ENCODE measurements around the gene MAL. TPM values are rescaled to one million over a fixed set of nuclear protein-coding genes. Genes with fewer than 3 reads are reported as not detected.

MAL gene
- total RNA-seq, 2 donors from 2014 or later = 1.2 to 2.2 TPM

DNA sequence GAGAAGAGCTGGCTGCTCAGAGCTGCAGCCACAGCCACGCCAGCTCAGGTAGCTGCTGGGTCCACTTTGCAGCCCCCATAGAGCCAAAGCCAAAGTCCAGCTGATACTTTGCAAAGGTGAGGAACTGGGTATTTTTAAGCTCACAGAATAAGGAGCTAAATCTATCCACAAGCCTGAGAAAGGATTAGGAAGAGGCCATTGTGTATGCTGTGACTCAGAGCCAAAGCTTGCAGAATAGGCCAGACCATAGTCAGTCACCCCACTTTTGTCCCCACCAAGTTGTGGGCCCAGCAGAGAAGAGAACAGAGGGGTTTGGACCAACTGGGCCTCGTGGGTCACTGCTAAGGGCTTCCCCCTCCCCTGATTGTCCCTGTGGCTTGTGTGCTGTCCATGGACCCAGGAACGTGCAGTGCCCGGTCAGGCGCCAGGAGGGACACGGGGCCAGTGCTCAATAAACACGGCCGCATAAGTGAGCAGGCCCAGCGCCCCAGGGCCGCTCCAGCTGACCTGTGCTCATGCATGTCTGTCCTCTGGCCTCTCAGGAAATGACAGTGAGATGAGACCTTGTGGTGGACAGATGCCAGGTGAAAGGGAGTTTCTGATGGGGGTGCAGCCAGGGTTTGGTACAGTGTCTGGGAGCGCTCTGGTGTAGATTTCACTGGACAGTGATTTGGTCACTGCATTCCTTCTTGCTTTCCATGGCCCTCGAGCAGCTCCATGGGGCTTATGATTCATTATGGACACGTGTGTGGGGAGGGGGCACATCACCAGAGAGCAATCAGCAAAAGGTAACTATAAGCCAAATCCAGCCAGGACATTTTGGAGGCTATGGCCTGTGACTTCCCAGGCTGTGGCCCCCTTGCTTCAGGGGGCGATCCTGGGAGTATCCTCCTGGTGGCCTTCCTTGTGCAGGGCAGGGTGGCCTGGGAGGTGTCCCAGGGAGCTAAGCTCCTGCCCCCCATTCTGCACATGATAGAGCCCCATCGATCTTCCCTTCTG, 31.3 kb downstream of the MAL start:
- ATAC-seq (no peak), DNase-seq (ENCODE audit: low spot score) (peak; percentile 20)
- no peaks in the 10 kb centered on the region for H3K4me1 Mint-ChIP-seq (ENCODE audit: low read depth in 2 of 2)
- H3K36me3 Mint-ChIP-seq = no peaks in the 10 kb centered on the region
- H3K27ac Mint-ChIP-seq = no peak overlapping the region
- H3K4me3 Mint-ChIP-seq = no peak overlapping the region
- no peaks in the 10 kb centered on the region for H3K9me3 Mint-ChIP-seq
- H3K27me3 Mint-ChIP-seq = peaks cover 6 to 7% of the 10 kb centered on the region in 2 donors

DNA sequence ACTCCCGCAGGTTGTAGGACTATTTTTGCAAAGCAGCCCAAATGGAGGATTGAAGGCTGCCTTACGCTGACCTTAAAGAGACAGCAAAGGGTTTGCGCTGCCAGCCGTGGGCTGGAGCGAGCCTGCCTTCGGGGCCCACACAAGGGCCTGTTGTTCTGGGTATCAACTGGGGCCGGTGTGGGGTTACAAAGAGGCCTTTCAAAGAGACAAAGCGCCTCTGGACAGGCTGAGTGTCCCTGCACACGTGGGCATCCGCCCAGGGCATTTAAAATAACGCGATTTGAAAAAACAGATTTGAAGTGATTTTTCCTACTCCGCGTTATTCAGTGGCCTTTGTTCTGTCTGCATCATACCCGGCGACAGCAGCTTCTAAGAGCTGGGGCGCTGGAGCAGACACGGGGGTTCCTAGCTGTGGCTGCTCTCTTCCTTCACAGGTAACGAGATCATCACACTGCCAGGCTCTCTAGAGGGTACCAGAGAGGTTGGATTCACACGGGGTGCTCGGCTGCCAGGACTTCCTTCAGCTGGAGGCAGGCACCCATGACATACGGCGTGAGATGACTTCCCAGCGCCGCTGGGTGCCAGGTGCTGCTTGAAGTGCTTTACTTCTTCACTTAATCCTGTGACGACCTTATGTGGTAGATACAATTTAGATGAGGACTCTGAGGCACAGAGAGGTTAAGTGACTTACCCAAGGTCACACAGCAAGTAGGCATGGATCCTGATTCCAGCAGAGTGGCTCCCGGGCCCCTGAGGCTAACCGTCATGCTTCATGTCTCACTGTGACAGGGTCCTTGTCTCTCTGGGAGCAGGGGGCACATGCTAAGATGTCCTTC, 32.2 kb downstream of the MAL start:
- no peak for ATAC-seq
- H3K27ac Mint-ChIP-seq = no peak overlapping the region

DNA sequence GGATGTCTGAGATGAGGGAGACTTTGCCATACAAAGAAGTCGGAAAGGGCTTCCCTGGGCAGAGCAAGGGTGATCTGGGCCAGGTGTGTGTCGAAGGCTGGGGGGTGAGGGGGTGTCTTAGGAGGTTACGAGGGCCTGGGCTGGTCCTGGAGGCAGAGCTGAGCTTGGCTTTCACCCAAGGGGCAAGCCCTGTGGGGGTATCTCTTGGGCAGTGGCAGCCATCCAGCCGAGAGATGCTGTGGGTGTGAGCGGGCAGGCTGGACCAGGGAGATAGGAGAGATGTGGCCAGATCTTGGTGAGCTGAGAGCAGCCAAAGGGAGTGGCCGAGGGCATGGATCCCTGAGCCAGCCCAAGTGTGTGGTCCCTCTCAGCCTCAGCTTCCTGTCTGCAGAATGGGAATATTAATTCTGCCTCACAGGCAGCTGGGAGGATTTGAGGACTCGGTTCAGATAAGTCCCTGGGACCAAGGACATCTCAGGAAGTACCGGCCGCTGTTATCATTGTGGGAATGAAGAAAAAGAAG, 33.0 kb downstream of the MAL start:
- ATAC-seq (no peak), DNase-seq (ENCODE audit: low spot score) (peak; percentile 10)
- Mint-ChIP-seq H3K27me3 (peaks cover 11 to 14% of the 10 kb centered on the region in 2 donors), H3K4me3 (no peak overlapping the region), H3K4me1 (ENCODE audit: low read depth in 2 of 2) (peaks cover 5 to 8% of the 10 kb centered on the region in 2 donors), H3K27ac (no peak overlapping the region), H3K9me3 (no peaks in the 10 kb centered on the region), H3K36me3 (no peaks in the 10 kb centered on the region)

More for the DNA sequence above, 32.2 kb downstream of the MAL start:
- Mint-ChIP-seq H3K27me3 (peaks cover 12 to 13% of the 10 kb centered on the region in 2 donors), H3K9me3 (no peaks in the 10 kb centered on the region), H3K4me3 (no peak overlapping the region), H3K36me3 (no peaks in the 10 kb centered on the region), H3K4me1 (ENCODE audit: low read depth in 2 of 2) (peaks cover 4 to 5% of the 10 kb centered on the region in 2 donors)
- peak; percentile 37 for DNase-seq (ENCODE audit: low spot score)

DNA sequence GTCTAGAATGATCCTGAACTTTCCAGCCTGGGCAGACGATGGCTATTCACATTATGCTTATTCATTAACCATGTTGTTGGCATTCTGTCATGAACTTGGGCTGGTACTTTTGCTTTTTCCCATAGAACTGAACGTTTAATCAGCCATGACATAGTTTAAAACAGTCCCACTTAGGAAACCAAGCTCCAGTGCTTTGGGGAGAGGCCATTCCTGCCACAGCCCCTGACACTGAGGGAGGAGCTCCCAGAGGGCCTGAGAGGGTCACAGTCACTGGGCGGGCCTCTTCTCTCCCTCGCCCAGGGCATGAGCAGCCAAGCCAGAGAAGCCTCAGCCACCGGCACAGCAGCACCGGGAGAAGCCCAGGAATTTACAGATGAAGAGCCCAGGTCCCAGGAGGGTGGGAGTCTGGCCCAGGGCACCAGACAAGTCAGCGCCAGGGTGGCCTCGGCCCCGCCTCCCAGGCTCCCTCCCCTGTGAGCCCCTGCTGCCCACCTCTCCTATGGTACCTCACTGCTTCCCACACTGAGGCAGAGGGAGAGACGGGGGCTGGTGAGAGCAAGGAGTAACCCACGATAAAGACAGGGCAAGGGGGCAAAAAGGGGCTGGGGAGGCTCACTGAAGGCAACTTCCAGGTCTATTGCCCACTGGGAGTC, 33.6 kb downstream of the MAL start:
- ATAC-seq (no peak), DNase-seq (ENCODE audit: low spot score) (no peak)
- H3K4me3 Mint-ChIP-seq = no peak overlapping the region
- H3K4me1 Mint-ChIP-seq (ENCODE audit: low read depth in 2 of 2) = peaks cover 5 to 8% of the 10 kb centered on the region in 2 donors
- H3K27me3 Mint-ChIP-seq = peaks cover 11 to 12% of the 10 kb centered on the region in 2 donors
- H3K36me3 Mint-ChIP-seq = no peaks in the 10 kb centered on the region
- H3K27ac Mint-ChIP-seq = no peak overlapping the region
- H3K9me3 Mint-ChIP-seq = no peaks in the 10 kb centered on the region

DNA sequence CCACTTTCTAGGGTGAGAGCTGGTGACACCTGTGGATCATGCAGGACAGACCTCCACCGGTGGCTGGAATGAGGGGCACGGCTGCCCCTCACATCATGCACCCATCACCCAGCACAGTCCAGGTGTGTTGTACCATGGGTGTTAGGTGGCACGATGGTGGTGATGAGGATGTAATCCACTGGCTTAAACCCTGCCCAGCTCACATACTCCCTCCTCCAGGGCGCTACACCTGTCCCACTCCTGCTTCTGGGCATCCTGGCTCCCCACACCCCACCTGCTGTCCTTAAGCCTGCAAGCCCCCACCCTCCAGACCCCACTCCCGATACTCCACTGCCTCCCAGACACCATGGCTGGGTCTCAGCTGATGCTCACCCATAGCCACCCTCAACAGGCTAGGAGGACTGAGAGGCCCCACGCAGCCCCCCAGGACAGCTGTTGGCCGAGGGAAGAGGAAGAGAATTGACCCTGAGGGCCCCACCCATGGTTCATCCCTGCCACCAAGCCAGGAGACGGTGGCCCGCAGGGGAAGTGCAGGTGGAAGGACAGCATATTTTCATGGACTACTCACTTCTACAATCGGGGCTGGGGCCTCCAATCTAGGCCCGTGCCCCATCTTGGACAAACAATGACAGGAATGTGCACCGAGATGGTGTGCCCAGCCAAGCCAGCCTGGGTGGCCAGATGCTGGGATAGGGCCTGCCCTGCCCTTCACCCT, 34.3 kb downstream of the MAL start:
- H3K9me3 Mint-ChIP-seq = no peaks in the 10 kb centered on the region
- ATAC-seq = no peak
- DNase-seq (ENCODE audit: low spot score) = peak; percentile 35
- H3K27ac Mint-ChIP-seq = no peak overlapping the region
- H3K4me3 Mint-ChIP-seq = no peak overlapping the region
- H3K36me3 Mint-ChIP-seq = no peaks in the 10 kb centered on the region
- H3K27me3 Mint-ChIP-seq = peaks cover 11 to 12% of the 10 kb centered on the region in 2 donors
- peaks cover 5 to 8% of the 10 kb centered on the region in 2 donors for H3K4me1 Mint-ChIP-seq (ENCODE audit: low read depth in 2 of 2)

DNA sequence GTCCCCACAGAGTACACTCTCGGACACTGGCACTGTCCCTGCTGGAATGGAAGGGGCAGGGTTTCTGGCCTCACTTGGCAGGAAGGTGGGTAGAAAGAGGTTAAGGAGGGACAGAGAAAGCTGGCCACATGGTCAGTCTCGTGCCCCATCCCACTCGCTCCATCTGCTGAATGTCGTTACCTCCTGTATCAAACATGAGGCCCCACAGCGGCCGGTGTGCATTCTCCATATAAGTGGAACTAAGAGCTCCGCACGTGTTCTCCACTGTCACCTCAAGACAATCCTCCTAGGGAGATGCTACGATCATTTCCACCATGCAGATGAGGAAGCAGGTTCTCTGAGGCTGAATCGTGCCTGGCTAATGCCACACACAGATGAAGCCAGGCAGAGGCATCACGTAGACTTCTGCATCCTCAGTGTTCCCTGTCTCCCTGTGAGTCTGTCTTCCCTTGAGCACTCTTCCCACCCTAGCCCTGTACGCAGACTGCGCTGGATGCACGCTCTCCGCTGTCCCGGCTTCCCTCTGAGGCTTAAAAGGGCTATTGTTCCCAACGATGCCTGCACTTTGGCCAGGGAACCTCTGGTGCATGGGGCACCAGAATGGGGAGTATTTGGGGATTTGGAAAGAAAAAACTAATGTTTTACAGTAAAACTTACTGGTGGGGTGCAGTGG, 35.1 kb downstream of the MAL start:
- ATAC-seq = no peak
- Mint-ChIP-seq H3K9me3 (no peaks in the 10 kb centered on the region), H3K27me3 (peaks cover 9 to 11% of the 10 kb centered on the region in 2 donors), H3K36me3 (no peaks in the 10 kb centered on the region), H3K27ac (no peak overlapping the region), H3K4me1 (ENCODE audit: low read depth in 2 of 2) (peaks cover 5 to 8% of the 10 kb centered on the region in 2 donors), H3K4me3 (no peak overlapping the region)
- peak; percentile 38 for DNase-seq (ENCODE audit: low spot score)

DNA sequence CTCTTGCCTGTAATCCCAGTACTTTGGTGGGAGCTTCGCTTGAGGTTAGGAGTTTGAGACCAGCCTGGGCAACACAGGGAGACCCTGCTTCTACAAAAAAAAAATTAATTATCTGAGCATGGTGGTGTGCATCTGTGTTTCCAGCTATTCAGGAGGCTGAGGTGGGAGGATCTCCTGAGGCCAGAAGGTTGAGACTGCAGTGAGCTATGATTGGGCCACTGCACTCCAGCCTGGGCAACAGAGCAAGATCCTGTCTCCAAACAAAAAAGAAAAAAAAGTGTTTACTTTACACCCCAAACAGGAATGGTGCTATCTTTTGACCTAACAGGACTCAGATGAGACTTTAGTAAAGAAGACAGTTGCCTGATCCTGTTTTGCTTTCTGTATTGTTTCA, 35.6 kb downstream of the MAL start:
- Mint-ChIP-seq H3K9me3 (no peaks in the 10 kb centered on the region), H3K4me3 (no peak overlapping the region), H3K36me3 (no peaks in the 10 kb centered on the region), H3K27me3 (peaks cover 9 to 11% of the 10 kb centered on the region in 2 donors), H3K4me1 (ENCODE audit: low read depth in 2 of 2) (peaks cover 5 to 8% of the 10 kb centered on the region in 2 donors), H3K27ac (no peak overlapping the region)
- DNase-seq (ENCODE audit: low spot score) (peak; percentile 12), ATAC-seq (no peak)

DNA sequence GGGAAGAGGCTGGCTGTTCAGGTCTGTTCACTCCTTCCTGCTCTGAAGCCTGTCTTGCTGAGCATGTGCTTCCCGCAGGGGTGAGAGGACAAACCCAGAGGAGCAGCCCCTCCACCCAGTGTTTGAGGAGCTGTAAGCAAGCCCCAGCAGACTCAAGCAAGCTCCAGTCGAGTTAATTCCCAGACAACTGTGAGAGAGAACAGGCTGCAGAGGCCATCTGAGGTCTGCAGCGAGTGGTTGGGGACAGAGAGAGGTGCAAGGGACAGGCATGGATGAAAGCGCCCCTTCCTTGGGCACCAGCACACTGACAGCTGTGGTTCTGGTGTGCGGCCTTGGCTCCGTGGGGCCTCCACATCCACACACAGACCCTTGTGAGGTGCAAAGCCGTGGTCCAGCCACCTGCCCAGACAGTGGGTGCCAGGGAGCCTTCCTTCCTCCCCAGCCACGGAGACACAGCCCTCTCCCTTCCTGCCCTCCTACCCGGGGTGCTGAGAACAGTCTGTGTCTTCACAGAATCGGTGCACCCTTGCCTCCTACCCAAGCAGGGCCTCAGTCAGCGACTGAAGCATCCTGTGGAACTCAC, 36.2 kb downstream of the MAL start:
- Mint-ChIP-seq H3K27me3 (peaks cover 9 to 11% of the 10 kb centered on the region in 2 donors), H3K4me1 (ENCODE audit: low read depth in 2 of 2) (peaks cover 5 to 8% of the 10 kb centered on the region in 2 donors), H3K27ac (no peak overlapping the region), H3K9me3 (no peaks in the 10 kb centered on the region), H3K36me3 (no peaks in the 10 kb centered on the region), H3K4me3 (no peak overlapping the region)
- DNase-seq (ENCODE audit: low spot score) (peak; percentile 22), ATAC-seq (peak; percentile 2 to 31)

DNA sequence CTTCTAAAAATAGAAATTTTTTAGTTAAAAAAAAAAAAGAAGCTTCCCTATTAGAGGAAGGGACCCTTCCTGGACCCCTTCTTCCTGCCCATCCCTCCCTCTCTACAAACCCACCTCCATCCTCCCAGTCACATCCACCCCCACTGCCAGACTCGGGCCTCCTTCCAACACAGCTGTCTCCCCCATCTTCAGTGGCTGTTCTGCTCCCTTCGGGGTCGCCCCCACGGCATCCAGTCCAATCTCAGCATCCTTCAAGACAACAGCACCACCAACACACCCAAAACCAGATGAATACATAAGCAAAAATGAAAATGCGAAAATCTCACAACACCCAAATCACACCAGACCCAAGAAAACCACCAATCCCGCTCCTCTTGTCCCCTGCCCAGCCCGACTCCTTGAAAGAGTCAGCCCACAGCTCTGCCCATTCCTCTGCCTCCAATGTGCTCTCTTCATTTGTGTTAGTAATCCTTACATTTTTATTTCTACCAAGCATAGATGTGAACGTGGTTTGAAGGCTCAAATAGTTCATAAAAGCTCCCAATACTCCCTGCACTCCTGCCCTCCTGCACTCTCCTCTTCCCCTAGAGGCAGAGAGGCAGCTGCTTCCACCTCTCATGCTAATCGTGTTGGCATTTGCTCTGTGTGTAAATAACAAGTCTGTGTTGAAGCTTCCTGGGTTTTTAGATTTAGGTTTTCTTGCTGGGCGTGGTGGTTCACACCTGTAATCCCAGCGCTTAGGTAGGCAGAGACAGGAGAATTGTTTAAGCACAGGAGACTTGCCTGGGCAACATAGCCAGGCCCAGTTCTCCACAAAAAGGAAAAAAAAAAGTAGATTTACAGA, 37.0 kb downstream of the MAL start:
- H3K27ac Mint-ChIP-seq = no peak overlapping the region
- H3K9me3 Mint-ChIP-seq = no peaks in the 10 kb centered on the region
- H3K36me3 Mint-ChIP-seq = no peaks in the 10 kb centered on the region
- peaks cover 9 to 11% of the 10 kb centered on the region in 2 donors for H3K27me3 Mint-ChIP-seq
- H3K4me1 Mint-ChIP-seq (ENCODE audit: low read depth in 2 of 2) = peaks cover 5 to 8% of the 10 kb centered on the region in 2 donors
- DNase-seq (ENCODE audit: low spot score) (no peak), ATAC-seq (no peak)
- H3K4me3 Mint-ChIP-seq = peak overlapping the region; percentile 15

DNA sequence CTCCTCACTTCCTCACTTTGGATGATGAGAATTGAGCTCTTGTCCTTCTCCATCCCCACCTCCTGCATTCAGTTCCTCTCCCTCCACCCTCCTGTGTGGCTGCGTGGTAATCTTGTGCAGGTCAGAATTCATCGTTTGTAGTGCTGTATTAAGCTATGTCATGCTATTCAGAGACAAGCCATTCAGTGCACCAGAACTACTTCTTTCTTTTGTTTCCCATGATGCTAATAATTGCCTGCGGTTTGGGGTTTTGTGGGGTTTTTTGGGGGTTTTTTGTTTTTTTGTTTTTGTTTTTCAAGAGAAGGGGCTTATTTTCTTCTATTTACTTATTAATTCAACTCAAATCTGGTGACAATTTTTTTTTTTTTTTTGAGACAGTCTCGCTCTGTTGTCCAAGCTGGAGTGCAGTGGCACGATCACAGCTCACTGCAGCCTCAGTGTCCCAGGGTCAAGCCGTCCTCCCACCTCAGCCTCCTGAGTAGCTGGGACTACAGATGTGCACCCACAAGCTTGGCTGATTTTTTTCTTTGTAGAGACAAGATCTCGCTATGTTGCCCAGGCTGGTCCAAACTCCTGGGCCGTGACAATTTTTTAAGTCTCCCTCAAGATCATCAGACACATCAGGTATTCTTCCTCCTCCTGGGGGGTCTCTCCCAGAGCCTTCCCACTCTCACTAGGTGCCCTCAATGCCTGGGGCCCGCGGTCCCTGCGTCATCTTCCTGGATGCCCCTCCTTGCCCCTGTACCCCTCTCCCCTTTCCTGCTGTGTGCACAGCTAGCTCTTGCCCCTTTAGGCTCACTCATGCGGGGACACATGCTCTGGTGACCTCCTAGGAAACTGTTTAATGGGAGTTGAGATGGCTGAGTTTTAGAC, 37.8 kb downstream of the MAL start:
- Mint-ChIP-seq H3K4me1 (ENCODE audit: low read depth in 2 of 2) (peaks cover 5 to 8% of the 10 kb centered on the region in 2 donors), H3K36me3 (no peaks in the 10 kb centered on the region), H3K27me3 (peaks cover 9 to 11% of the 10 kb centered on the region in 2 donors), H3K4me3 (peak overlapping the region; percentile 15), H3K27ac (peak overlapping the region in 1 of 2 donors; percentile 21), H3K9me3 (no peaks in the 10 kb centered on the region)
- no peak for ATAC-seq
- DNase-seq (ENCODE audit: low spot score) = peak; percentile 15

DNA sequence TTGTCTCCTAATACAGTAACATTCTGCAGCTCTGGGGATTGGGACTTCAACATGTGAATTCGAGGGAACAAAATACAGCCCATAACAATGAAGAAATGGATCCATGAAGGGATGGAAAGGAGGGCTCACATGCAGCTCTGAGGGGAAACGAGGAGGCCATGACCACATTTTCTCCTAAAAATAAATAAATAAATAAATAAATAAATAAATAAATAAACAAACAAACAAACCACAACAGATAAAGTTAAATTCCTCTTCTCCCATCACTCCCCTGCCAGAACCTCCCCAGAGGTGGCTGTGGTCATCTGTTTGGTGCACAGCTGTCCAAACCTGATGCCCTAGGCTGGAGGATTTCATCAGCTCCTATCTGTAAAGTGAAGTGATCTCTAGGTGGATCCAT, 42.7 kb downstream of the MAL start:
- no peak for ATAC-seq
- DNase-seq (ENCODE audit: low spot score) = no peak
- H3K4me1 Mint-ChIP-seq (ENCODE audit: low read depth in 2 of 2) = no peaks in the 10 kb centered on the region
- peaks cover 4 to 6% of the 10 kb centered on the region in 2 donors for H3K27me3 Mint-ChIP-seq
- no peak overlapping the region for H3K27ac Mint-ChIP-seq
- H3K36me3 Mint-ChIP-seq = no peaks in the 10 kb centered on the region
- H3K4me3 Mint-ChIP-seq = no peak overlapping the region
- H3K9me3 Mint-ChIP-seq = no peaks in the 10 kb centered on the region
